ENCODE measurements around the gene PCDHA12.
"Not testable (repeated sequence)": the region's sequence is repeated elsewhere in the genome, so short reads cannot be mapped to it uniquely, and the experiment has no call there.

The PCDHA12 gene, protein sequence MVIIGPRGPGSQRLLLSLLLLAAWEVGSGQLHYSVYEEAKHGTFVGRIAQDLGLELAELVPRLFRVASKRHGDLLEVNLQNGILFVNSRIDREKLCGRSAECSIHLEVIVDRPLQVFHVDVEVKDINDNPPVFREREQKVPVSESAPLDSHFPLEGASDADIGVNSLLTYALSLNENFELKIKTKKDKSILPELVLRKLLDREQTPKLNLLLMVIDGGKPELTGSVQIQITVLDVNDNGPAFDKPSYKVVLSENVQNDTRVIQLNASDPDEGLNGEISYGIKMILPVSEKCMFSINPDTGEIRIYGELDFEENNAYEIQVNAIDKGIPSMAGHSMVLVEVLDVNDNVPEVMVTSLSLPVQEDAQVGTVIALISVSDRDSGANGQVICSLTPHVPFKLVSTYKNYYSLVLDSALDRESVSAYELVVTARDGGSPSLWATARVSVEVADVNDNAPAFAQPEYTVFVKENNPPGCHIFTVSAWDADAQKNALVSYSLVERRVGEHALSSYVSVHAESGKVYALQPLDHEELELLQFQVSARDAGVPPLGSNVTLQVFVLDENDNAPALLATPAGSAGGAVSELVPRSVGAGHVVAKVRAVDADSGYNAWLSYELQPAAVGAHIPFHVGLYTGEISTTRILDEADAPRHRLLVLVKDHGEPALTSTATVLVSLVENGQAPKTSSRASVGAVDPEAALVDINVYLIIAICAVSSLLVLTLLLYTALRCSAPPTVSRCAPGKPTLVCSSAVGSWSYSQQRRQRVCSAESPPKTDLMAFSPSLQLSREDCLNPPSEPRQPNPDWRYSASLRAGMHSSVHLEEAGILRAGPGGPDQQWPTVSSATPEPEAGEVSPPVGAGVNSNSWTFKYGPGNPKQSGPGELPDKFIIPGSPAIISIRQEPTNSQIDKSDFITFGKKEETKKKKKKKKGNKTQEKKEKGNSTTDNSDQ

DNA sequence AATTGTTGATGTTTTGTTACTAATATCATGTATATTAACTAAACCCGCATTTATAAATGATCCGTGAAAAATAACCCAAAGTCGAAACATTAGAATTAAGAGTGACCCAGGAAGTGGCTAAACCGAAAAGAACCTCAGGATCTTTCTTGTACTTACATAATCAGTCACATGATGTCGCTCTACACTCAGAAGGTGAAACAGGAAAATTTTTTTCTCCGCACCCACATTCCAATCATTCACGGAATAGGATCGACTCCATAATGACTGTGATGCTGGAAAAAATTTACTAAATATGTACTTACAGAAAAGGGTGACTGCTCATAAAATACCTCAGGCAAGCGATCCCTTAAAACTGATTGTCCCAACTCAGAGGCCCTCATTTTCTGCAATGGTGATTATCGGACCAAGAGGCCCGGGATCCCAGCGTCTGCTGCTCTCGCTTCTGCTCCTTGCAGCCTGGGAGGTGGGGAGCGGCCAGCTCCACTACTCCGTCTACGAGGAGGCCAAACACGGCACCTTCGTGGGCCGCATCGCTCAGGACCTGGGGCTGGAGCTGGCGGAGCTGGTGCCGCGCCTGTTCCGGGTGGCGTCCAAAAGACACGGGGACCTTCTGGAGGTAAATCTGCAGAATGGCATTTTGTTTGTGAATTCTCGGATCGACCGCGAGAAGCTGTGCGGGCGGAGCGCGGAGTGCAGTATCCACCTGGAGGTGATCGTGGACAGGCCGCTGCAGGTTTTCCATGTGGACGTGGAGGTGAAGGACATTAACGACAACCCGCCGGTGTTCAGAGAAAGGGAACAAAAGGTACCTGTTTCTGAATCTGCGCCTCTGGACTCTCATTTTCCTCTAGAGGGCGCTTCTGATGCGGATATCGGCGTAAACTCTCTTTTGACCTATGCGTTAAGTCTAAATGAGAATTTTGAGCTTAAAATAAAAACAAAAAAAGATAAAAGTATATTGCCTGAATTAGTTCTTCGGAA lies at the start of gene PCDHA12:
Gene PCDHA12 (plus strand): TSS at position 224 of the 981 bp plus-strand sequence. CDS start 165 bp downstream, at position 389.
- DNase-seq (ENCODE audit: low read depth in 3 of 3, low spot score in 1 of 3): no peak

DNA sequence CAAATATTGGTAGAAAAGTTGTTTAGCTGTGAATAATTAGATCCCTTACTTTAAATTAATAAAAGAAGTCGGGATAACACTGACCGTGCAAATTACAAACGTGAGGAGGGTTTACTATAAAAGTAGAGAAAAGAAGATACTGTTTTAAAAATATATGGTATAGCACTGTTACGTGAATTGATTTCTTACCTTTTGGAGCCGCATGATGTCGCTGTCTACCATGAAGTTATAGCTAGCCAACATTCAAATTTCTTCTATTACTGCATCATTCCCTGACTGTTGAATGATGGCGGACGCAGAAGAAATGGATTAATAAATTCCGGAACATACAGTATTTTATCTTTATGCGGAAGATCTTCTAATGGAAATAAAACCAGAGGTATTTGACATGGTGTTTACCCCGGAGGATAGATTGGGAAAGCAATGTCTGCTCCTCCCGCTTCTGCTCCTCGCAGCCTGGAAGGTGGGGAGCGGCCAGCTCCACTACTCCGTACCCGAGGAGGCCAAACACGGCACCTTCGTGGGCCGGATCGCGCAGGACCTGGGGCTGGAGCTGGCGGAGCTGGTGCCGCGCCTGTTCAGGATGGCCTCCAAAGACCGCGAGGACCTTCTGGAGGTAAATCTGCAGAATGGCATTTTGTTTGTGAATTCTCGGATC lies 47.3 kb upstream of the PCDHA12 start, which contains the start of gene PCDHA6:
Gene PCDHA6 (plus strand): TSS at position 257 of the 658 bp plus-strand sequence. CDS start 132 bp downstream, at position 389.
- no peak for DNase-seq (ENCODE audit: low read depth in 3 of 3, low spot score in 1 of 3)

DNA sequence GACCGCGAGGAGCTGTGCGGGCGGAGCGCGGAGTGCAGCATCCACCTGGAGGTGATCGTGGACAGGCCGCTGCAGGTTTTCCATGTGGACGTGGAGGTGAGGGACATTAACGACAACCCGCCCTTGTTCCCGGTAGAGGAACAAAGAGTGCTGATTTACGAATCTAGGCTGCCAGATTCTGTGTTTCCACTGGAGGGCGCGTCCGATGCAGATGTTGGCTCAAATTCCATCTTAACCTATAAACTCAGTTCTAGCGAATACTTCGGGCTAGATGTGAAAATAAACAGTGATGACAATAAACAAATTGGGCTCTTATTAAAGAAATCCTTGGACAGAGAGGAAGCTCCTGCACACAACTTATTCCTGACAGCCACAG lies 46.8 kb upstream of the PCDHA12 start:
- no peak for DNase-seq (ENCODE audit: low read depth in 3 of 3, low spot score in 1 of 3)

DNA sequence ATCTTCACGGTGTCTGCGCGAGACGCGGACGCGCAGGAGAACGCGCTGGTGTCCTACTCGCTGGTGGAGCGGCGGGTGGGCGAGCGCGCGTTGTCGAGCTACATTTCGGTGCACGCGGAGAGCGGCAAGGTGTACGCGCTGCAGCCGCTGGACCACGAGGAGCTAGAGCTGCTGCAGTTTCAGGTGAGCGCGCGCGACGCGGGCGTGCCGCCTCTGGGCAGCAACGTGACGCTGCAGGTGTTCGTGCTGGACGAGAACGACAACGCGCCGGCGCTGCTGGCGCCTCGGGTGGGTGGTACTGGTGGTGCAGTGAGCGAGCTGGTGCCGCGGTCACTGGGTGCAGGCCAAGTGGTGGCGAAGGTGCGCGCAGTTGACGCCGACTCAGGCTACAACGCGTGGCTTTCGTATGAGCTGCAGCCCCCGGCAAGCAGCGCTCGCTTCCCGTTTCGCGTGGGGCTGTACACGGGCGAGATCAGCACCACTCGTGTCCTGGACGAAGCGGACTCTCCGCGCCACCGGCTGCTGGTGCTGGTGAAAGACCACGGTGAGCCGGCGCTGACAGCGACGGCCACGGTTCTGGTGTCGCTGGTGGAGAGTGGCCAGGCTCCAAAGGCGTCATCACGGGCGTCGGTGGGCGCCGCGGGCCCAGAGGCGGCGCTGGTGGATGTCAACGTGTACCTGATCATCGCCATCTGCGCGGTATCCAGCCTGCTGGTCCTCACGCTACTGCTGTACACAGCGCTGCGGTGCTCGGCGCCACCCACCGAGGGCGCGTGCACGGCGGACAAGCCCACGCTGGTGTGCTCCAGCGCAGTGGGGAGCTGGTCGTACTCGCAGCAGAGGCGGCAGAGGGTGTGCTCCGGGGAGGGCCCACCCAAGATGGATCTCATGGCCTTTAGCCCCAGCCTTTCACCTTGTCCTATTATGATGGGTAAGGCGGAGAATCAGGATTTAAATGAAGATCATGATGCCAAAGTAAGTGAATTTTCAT lies 45.3 kb upstream of the PCDHA12 start:
- not testable (repeated sequence) for DNase-seq (ENCODE audit: low read depth in 3 of 3, low spot score in 1 of 3)

DNA sequence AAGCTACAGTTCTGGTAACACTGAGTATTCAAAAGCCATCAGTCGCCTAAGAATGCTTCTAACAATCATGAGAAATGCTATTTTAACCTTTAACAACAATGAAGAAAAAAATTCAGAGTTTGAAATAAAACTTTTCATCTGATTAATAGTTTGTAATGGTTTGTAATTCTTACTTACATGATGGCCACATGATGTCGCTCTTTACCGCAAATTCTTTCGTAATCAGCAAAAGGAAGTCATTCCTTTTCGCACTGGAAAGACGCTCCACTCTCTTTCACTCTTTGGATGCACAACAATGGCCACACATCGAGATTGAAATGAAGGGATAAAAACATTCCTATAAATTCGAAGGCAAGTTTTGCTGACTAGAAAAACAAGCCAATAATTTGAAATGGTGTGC lies 41.1 kb upstream of the PCDHA12 start, which contains the start of gene PCDHA7:
Gene PCDHA7 (plus strand): TSS at position 277 of the 400 bp plus-strand sequence. CDS start 115 bp downstream, at position 392.
- no peak for DNase-seq (ENCODE audit: low read depth in 3 of 3, low spot score in 1 of 3)

DNA sequence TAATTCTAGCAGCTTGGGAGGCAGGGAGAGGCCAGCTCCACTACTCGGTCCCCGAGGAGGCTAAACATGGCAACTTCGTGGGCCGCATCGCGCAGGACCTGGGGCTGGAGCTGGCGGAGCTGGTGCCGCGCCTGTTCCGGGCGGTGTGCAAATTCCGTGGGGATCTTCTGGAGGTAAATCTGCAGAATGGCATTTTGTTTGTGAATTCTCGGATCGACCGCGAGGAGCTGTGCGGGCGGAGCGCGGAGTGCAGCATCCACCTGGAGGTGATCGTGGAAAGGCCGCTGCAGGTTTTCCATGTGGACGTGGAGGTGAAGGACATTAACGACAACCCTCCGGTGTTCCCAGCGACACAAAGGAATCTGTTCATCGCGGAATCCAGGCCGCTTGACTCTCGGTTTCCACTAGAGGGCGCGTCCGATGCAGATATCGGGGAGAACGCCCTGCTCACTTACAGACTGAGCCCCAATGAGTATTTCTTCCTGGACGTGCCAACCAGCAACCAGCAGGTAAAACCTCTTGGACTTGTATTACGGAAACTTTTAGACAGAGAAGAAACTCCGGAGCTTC lies 40.6 kb upstream of the PCDHA12 start:
- DNase-seq (ENCODE audit: low read depth in 3 of 3, low spot score in 1 of 3): not testable (repeated sequence)

DNA sequence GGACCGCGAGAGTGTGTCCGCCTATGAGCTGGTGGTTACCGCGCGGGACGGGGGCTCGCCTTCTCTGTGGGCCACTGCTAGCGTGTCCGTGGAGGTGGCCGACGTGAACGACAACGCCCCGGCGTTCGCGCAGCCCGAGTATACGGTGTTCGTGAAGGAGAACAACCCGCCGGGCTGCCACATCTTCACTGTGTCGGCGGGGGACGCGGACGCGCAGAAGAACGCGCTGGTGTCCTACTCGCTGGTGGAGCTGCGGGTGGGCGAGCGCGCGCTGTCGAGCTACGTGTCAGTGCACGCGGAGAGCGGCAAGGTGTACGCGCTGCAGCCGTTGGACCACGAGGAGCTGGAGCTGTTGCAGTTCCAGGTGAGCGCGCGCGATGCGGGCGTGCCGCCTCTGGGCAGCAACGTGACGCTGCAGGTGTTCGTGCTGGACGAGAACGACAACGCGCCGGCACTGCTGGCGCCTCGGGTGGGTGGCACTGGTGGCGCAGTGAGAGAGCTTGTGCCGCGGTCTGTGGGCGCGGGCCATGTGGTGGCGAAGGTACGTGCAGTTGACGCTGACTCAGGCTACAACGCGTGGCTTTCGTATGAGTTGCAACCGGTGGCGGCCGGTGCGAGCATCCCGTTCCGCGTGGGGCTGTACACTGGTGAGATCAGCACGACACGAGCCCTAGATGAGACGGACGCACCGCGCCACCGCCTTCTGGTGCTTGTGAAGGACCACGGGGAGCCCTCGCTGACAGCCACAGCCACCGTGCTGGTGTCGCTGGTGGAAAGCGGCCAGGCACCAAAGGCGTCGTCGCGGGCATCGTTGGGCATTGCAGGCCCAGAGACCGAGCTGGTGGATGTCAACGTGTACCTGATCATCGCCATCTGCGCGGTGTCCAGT lies 39.2 kb upstream of the PCDHA12 start:
- no peak for DNase-seq (ENCODE audit: low read depth in 3 of 3, low spot score in 1 of 3)

DNA sequence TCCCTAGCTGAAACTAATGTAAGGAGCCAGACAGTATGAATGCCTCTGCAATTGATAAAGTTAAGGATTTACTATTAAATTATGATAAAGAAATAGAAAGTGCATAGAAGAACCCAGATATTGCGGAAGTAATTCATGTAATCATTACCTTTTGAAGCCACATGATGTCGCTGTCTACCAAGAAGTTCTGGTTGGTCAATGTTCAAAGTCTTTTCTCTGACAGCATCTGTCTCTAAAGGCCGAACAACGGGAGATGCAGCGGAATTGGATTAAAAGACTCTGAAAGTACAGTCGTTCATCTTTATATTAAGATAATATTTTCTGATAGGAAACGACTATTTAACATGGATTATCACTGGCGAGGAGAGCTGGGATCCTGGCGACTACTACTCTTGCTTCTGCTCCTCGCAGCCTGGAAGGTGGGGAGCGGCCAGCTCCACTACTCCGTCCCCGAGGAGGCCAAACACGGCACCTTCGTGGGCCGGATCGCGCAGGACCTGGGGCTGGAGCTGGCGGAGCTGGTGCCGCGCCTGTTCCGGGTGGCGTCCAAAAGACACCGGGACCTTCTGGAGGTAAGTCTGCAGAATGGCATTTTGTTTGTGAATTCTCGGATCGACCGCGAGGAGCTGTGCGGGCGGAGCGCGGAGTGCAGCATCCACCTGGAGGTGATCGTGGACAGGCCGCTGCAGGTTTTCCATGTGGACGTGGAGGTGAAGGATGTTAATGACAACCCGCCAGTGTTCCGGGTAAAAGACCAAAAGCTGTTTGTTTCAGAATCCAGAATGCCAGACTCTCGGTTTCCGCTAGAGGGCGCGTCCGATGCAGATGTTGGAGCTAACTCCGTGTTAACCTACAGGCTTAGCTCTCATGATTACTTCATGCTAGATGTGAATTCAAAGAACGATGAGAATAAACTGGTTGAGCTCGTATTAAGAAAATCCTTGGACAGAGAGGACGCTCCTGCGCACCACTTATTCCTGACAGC lies 33.8 kb upstream of the PCDHA12 start, which contains the start of gene PCDHA8:
Gene PCDHA8 (plus strand): TSS at position 210 of the 985 bp plus-strand sequence. CDS start 135 bp downstream, at position 345.
- no peak for DNase-seq (ENCODE audit: low read depth in 3 of 3, low spot score in 1 of 3)

DNA sequence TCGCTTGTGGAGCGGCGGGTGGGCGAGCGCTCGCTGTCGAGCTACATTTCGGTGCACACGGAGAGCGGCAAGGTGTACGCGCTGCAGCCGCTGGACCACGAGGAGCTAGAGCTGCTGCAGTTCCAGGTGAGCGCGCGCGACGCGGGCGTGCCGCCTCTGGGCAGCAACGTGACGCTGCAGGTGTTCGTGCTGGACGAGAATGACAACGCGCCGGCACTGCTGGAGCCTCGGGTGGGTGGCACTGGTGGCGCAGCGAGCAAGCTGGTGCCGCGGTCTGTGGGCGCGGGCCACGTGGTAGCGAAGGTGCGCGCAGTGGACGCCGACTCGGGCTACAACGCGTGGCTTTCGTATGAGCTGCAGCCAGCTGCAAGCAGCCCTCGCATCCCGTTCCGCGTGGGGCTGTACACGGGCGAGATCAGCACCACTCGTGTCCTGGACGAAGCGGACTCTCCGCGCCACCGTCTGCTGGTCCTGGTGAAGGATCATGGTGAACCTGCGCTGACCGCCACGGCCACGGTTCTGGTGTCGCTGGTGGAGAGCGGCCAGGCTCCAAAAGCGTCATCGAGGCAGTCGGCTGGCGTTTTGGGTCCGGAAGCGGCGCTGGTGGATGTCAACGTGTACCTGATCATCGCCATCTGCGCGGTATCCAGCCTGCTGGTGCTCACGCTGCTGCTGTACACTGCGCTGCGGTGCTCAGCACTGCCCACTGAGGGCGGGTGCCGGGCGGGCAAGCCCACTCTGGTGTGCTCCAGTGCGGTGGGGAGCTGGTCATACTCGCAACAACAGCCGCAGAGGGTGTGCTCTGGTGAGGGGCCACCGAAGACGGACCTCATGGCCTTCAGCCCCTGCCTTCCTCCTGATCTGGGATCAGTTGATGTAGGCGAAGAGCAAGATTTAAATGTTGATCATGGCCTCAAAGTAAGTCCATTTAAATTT lies 32.0 kb upstream of the PCDHA12 start:
- no peak for DNase-seq (ENCODE audit: low read depth in 3 of 3, low spot score in 1 of 3)

DNA sequence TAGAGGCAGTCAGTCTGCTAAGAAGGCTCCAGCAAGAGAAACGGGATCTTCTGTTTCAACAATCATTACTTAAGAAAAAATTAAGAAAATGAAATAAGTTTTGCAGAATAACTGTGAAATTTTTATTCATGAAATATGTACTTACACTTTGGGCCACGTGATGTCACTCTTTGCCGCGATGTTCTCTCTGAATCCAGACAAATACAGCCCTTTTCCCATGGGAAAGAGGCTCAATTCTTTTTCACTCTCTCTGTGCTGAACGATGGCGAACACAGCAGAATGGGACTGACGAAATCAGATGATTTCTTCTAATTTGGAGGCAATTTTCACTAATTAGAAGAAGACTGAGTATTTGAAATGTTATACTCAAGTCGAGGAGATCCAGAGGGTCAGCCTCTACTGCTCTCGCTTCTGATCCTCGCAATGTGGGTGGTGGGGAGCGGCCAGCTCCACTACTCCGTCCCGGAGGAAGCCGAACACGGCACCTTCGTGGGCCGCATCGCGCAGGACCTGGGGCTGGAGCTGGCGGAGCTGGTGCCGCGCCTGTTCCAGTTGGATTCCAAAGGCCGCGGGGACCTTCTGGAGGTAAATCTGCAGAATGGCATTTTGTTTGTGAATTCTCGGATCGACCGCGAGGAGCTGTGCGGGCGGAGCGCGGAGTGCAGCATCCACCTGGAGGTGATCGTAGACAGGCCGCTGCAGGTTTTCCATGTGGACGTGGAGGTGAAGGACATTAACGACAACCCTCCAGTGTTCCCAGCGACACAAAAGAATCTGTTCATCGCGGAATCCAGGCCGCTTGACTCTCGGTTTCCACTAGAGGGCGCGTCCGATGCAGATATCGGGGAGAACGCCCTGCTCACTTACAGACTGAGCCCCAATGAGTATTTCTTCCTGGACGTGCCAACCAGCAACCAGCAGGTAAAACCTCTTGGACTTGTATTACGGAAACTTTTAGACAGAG lies 26.7 kb upstream of the PCDHA12 start, which contains the start of gene PCDHA9:
Gene PCDHA9 (plus strand): TSS at position 244 of the 964 bp plus-strand sequence. CDS start 114 bp downstream, at position 358.
- not testable (repeated sequence) for DNase-seq (ENCODE audit: low read depth in 3 of 3, low spot score in 1 of 3)

DNA sequence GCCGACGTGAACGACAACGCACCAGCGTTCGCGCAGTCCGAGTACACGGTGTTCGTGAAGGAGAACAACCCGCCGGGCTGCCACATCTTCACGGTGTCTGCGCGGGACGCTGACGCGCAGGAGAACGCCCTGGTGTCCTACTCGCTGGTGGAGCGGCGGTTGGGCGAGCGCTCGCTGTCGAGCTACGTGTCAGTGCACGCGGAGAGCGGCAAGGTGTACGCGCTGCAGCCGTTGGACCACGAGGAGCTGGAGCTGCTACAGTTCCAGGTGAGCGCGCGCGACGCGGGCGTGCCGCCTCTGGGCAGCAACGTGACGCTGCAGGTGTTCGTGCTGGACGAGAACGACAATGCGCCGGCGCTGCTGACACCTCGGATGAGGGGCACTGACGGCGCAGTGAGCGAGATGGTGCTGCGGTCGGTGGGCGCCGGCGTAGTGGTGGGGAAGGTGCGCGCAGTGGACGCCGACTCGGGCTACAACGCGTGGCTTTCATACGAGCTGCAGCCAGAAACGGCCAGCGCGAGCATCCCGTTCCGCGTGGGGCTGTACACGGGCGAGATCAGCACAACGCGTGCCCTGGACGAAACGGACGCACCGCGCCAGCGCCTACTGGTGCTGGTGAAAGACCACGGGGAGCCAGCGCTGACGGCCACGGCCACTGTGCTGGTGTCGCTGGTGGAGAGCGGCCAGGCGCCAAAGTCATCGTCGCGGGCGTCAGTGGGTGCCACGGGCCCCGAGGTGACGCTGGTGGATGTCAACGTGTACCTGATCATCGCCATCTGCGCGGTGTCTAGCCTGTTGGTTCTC lies 25.1 kb upstream of the PCDHA12 start:
- not testable (repeated sequence) for DNase-seq (ENCODE audit: low read depth in 3 of 3, low spot score in 1 of 3)

DNA sequence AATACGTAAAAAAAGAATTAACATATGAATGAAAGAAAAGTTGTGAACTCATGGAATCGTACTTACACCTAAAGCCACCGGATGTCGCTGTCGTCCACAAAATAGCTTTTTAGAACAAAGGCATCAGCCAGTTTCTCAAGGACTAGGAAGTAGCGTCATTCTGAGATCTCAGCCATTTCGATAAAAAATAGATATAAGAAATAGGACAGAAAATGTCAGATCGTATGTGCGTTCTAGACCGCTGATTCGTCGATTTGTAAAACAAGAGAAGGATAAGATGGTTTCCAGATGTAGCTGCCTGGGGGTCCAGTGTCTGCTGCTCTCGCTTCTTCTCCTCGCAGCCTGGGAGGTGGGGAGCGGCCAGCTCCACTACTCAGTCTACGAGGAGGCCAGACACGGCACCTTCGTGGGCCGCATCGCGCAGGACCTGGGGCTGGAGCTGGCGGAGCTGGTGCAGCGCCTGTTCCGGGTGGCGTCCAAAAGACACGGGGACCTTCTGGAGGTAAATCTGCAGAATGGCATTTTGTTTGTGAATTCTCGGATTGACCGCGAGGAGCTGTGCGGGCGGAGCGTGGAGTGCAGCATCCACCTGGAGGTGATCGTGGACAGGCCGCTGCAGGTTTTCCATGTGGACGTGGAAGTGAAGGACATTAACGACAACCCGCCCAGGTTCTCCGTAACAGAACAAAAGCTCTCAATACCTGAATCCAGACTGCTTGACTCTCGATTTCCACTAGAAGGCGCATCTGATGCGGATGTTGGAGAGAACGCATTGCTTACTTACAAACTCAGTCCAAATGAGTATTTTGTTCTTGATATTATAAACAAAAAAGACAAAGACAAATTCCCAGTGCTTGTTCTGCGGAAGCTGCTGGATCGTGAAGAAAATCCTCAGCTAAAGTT lies 19.1 kb upstream of the PCDHA12 start, which contains the start of gene PCDHA10:
Gene PCDHA10 (plus strand): TSS at position 126 of the 903 bp plus-strand sequence. CDS start 152 bp downstream, at position 278.
- DNase-seq (ENCODE audit: low read depth in 3 of 3, low spot score in 1 of 3): no peak
